GM21529 (cell line): ENCODE measurements around the gene FNBP1.

Experiments
- ATAC-seq: cut with Tn5 transposase; IDR thresholded peaks from one replicate; pipeline ENCODE4 v1.9.1; 2021; ENCODE audit not compliant: unreplicated experiment

Gene FNBP1

GRCh38 chr9:129863059-129863690 is 179.8 kb downstream of the FNBP1 start:
- ATAC-seq: no peak

GRCh38 chr9:129861447-129861827 is 181.6 kb downstream of the FNBP1 start:
- ATAC-seq: no peak

- no peak for ATAC-seq
These were observed 182.1 kb downstream of the FNBP1 start for GRCh38 chr9:129860653-129861446.

- no peak for ATAC-seq
These were observed 184.6 kb downstream of the FNBP1 start for GRCh38 chr9:129858167-129858962.

- ATAC-seq: no peak
These were observed 185.8 kb downstream of the FNBP1 start for GRCh38 chr9:129857207-129857606.

- no peak for ATAC-seq
These were observed 188.3 kb downstream of the FNBP1 start for GRCh38 chr9:129854588-129855110.

- ATAC-seq: no peak
These were observed 189.4 kb downstream of the FNBP1 start for GRCh38 chr9:129853614-129854013.

GRCh38 chr9:129852579-129852978 is 190.4 kb downstream of the FNBP1 start:
- no peak for ATAC-seq

- ATAC-seq: no peak
These were observed 191.2 kb downstream of the FNBP1 start for GRCh38 chr9:129851821-129852220.

GRCh38 chr9:129850821-129851550 is 192.0 kb downstream of the FNBP1 start:
- no peak for ATAC-seq

- ATAC-seq: no peak
These were observed 193.1 kb downstream of the FNBP1 start for GRCh38 chr9:129849901-129850300.

- ATAC-seq: no peak
These were observed 194.1 kb downstream of the FNBP1 start for GRCh38 chr9:129848712-129849441.

GRCh38 chr9:129845373-129845772 is 197.6 kb downstream of the FNBP1 start:
- no peak for ATAC-seq

- ATAC-seq: no peak
These were observed 201.9 kb downstream of the FNBP1 start for GRCh38 chr9:129841071-129841470.

GRCh38 chr9:129840034-129840433 is 203.0 kb downstream of the FNBP1 start:
- no peak for ATAC-seq

- no peak for ATAC-seq
These were observed 203.5 kb downstream of the FNBP1 start for GRCh38 chr9:129839324-129840023.

GRCh38 chr9:129838707-129839259 is 204.2 kb downstream of the FNBP1 start:
- ATAC-seq: no peak
